ENCODE results near the gene LHPP.
A peak's percentile ranks its signal among the peaks of the same experiment; 100 is the strongest.
"Not testable (repeated sequence)": the region's sequence is repeated elsewhere in the genome, so short reads cannot be mapped to it uniquely, and the experiment has no call there.

LHPP gene

GRCh38 chr10:124539935-124540641, 78.5 kb downstream of the LHPP start:
- DNase-seq, result peak; percentile 40 to 62 (median 57)

GRCh38 chr10:124541076-124541903, 79.7 kb downstream of the LHPP start:
- no peak for DNase-seq

- DNase-seq, result no peak
Measured at GRCh38 chr10:124542336-124542735, 80.7 kb downstream of the LHPP start.

- no peak for DNase-seq
Measured at GRCh38 chr10:124543146-124543545, 81.5 kb downstream of the LHPP start.

- DNase-seq, result no peak
Measured at GRCh38 chr10:124543971-124544370, 82.3 kb downstream of the LHPP start.

GRCh38 chr10:124544711-124545110, 83.1 kb downstream of the LHPP start:
- DNase-seq, result no peak

GRCh38 chr10:124545351-124546054, 83.9 kb downstream of the LHPP start:
- DNase-seq, result no peak

- no peak for DNase-seq
Measured at GRCh38 chr10:124546055-124546369, 84.4 kb downstream of the LHPP start.

- no peak for DNase-seq
Measured at GRCh38 chr10:124546957-124547646, 85.5 kb downstream of the LHPP start.

- DNase-seq, result no peak
Measured at GRCh38 chr10:124547647-124548168, 86.1 kb downstream of the LHPP start.

- not testable (repeated sequence) for DNase-seq
Measured at GRCh38 chr10:124549171-124549570, 87.5 kb downstream of the LHPP start.

- no peak for DNase-seq
Measured at GRCh38 chr10:124550293-124551034, 88.8 kb downstream of the LHPP start.

GRCh38 chr10:124551097-124551496, 89.5 kb downstream of the LHPP start:
- DNase-seq, result no peak

GRCh38 chr10:124551755-124552154, 90.1 kb downstream of the LHPP start:
- DNase-seq, result no peak

GRCh38 chr10:124552691-124553276, 91.2 kb downstream of the LHPP start:
- DNase-seq, result no peak

- DNase-seq, result no peak
Measured at GRCh38 chr10:124554085-124554858, 92.6 kb downstream of the LHPP start.

- DNase-seq, result no peak
Measured at GRCh38 chr10:124557167-124557566, 95.5 kb downstream of the LHPP start.

- no peak for DNase-seq
Measured at GRCh38 chr10:124557648-124558338, 96.2 kb downstream of the LHPP start.

GRCh38 chr10:124558339-124559321, 97.0 kb downstream of the LHPP start:
- no peak for DNase-seq
